ENCODE data around the gene FAM168A. TPM values are rescaled to one million over a fixed set of nuclear protein-coding genes. Genes with fewer than 3 reads are reported as not detected.

FAM168A gene
- total RNA-seq, 1 experiment from 2014 or later: 25.9 TPM

GRCh38 chr11:73597956-73598718 lies at the start of gene FAM168A (continued):
- TF ChIP-seq ZBTB43 (CRISPR knock-in tag; IDR thresholded peaks at IDR 0.05): no peak; the same call in 1 of the 2 replicates
- no peak for TF ChIP-seq ZMAT4 (CRISPR knock-in tag; IDR thresholded peaks at IDR 0.05)
- 0 out of 2 replicates have a peak, but pooled peaks have one; percentile 50 for TF ChIP-seq ZNF219 (CRISPR knock-in tag; IDR thresholded peaks at IDR 0.05; ENCODE audit: borderline replicate concordance)
- TF ChIP-seq JUN (CRISPR knock-in tag; IDR thresholded peaks at IDR 0.05): no peak
- TF ChIP-seq GABPB1 (CRISPR knock-in tag; IDR thresholded peaks at IDR 0.05): peak; percentile 55
- TF ChIP-seq RORB (CRISPR knock-in tag; IDR thresholded peaks at IDR 0.05): no peak
- TF ChIP-seq, protein P1, sequence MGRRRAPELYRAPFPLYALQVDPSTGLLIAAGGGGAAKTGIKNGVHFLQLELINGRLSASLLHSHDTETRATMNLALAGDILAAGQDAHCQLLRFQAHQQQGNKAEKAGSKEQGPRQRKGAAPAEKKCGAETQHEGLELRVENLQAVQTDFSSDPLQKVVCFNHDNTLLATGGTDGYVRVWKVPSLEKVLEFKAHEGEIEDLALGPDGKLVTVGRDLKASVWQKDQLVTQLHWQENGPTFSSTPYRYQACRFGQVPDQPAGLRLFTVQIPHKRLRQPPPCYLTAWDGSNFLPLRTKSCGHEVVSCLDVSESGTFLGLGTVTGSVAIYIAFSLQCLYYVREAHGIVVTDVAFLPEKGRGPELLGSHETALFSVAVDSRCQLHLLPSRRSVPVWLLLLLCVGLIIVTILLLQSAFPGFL (CRISPR knock-in tag; IDR thresholded peaks at IDR 0.05; ENCODE audit: borderline replicate concordance): no peak
- TF ChIP-seq, protein P2, sequence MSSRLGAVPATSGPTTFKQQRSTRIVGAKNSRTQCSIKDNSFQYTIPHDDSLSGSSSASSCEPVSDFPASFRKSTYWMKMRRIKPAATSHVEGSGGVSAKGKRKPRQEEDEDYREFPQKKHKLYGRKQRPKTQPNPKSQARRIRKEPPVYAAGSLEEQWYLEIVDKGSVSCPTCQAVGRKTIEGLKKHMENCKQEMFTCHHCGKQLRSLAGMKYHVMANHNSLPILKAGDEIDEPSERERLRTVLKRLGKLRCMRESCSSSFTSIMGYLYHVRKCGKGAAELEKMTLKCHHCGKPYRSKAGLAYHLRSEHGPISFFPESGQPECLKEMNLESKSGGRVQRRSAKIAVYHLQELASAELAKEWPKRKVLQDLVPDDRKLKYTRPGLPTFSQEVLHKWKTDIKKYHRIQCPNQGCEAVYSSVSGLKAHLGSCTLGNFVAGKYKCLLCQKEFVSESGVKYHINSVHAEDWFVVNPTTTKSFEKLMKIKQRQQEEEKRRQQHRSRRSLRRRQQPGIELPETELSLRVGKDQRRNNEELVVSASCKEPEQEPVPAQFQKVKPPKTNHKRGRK (CRISPR knock-in tag; IDR thresholded peaks at IDR 0.05; ENCODE audit: borderline replicate concordance): no peak
- TF ChIP-seq CREM (CRISPR knock-in tag; IDR thresholded peaks at IDR 0.05): 0 out of 2 replicates have a peak, but pooled peaks have one; percentile 46
- TF ChIP-seq IRF1 (CRISPR knock-in tag; IDR thresholded peaks at IDR 0.05): no peak
- no peak for TF ChIP-seq NFATC4 (CRISPR knock-in tag; IDR thresholded peaks at IDR 0.05)
- TF ChIP-seq KAT7 (CRISPR knock-in tag; IDR thresholded peaks at IDR 0.05; ENCODE audit: borderline replicate concordance): peak; percentile 83; the same call in 1 of the 2 replicates
- TF ChIP-seq, protein P3, sequence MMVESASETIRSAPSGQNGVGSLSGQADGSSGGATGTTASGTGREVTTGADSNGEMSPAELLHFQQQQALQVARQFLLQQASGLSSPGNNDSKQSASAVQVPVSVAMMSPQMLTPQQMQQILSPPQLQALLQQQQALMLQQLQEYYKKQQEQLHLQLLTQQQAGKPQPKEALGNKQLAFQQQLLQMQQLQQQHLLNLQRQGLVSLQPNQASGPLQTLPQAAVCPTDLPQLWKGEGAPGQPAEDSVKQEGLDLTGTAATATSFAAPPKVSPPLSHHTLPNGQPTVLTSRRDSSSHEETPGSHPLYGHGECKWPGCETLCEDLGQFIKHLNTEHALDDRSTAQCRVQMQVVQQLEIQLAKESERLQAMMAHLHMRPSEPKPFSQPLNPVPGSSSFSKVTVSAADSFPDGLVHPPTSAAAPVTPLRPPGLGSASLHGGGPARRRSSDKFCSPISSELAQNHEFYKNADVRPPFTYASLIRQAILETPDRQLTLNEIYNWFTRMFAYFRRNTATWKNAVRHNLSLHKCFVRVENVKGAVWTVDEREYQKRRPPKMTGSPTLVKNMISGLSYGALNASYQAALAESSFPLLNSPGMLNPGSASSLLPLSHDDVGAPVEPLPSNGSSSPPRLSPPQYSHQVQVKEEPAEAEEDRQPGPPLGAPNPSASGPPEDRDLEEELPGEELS (CRISPR knock-in tag; IDR thresholded peaks at IDR 0.05): no peak
- 0 out of 2 replicates have a peak, but pooled peaks have one; percentile 36 for TF ChIP-seq ZNF416 (CRISPR knock-in tag; IDR thresholded peaks at IDR 0.05)
- no peak for TF ChIP-seq ZNF423 (CRISPR knock-in tag; IDR thresholded peaks at IDR 0.05)
- TF ChIP-seq, protein P4, sequence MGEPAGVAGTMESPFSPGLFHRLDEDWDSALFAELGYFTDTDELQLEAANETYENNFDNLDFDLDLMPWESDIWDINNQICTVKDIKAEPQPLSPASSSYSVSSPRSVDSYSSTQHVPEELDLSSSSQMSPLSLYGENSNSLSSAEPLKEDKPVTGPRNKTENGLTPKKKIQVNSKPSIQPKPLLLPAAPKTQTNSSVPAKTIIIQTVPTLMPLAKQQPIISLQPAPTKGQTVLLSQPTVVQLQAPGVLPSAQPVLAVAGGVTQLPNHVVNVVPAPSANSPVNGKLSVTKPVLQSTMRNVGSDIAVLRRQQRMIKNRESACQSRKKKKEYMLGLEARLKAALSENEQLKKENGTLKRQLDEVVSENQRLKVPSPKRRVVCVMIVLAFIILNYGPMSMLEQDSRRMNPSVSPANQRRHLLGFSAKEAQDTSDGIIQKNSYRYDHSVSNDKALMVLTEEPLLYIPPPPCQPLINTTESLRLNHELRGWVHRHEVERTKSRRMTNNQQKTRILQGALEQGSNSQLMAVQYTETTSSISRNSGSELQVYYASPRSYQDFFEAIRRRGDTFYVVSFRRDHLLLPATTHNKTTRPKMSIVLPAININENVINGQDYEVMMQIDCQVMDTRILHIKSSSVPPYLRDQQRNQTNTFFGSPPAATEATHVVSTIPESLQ (CRISPR knock-in tag; IDR thresholded peaks at IDR 0.05): no peak
- TF ChIP-seq, protein P5, sequence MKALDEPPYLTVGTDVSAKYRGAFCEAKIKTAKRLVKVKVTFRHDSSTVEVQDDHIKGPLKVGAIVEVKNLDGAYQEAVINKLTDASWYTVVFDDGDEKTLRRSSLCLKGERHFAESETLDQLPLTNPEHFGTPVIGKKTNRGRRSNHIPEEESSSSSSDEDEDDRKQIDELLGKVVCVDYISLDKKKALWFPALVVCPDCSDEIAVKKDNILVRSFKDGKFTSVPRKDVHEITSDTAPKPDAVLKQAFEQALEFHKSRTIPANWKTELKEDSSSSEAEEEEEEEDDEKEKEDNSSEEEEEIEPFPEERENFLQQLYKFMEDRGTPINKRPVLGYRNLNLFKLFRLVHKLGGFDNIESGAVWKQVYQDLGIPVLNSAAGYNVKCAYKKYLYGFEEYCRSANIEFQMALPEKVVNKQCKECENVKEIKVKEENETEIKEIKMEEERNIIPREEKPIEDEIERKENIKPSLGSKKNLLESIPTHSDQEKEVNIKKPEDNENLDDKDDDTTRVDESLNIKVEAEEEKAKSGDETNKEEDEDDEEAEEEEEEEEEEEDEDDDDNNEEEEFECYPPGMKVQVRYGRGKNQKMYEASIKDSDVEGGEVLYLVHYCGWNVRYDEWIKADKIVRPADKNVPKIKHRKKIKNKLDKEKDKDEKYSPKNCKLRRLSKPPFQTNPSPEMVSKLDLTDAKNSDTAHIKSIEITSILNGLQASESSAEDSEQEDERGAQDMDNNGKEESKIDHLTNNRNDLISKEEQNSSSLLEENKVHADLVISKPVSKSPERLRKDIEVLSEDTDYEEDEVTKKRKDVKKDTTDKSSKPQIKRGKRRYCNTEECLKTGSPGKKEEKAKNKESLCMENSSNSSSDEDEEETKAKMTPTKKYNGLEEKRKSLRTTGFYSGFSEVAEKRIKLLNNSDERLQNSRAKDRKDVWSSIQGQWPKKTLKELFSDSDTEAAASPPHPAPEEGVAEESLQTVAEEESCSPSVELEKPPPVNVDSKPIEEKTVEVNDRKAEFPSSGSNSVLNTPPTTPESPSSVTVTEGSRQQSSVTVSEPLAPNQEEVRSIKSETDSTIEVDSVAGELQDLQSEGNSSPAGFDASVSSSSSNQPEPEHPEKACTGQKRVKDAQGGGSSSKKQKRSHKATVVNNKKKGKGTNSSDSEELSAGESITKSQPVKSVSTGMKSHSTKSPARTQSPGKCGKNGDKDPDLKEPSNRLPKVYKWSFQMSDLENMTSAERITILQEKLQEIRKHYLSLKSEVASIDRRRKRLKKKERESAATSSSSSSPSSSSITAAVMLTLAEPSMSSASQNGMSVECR (CRISPR knock-in tag; IDR thresholded peaks at IDR 0.05; ENCODE audit: borderline replicate concordance): no peak; the same call in 1 of the 2 replicates
- TF ChIP-seq ETV6 (CRISPR knock-in tag; IDR thresholded peaks at IDR 0.05): 0 out of 2 replicates have a peak, but pooled peaks have one; percentile 25
- no peak for TF ChIP-seq JAZF1 (CRISPR knock-in tag; IDR thresholded peaks at IDR 0.05)
- TF ChIP-seq MYBL2 (CRISPR knock-in tag; IDR thresholded peaks at IDR 0.05): no peak
- TF ChIP-seq, protein P6, sequence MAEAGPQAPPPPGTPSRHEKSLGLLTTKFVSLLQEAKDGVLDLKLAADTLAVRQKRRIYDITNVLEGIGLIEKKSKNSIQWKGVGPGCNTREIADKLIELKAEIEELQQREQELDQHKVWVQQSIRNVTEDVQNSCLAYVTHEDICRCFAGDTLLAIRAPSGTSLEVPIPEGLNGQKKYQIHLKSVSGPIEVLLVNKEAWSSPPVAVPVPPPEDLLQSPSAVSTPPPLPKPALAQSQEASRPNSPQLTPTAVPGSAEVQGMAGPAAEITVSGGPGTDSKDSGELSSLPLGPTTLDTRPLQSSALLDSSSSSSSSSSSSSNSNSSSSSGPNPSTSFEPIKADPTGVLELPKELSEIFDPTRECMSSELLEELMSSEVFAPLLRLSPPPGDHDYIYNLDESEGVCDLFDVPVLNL (CRISPR knock-in tag; IDR thresholded peaks at IDR 0.05; ENCODE audit: borderline replicate concordance, low read depth): 0 out of 2 replicates have a peak, but pooled peaks have one; percentile 42
- TF ChIP-seq SP1 (CRISPR knock-in tag; conservative IDR thresholded peaks at IDR 0.05): peak; percentile 78
- no peak for TF ChIP-seq ELF4 (CRISPR knock-in tag; IDR thresholded peaks at IDR 0.05; ENCODE audit: low read depth)
